Thyroid gland (tissue), 4 donors: ENCODE data around the gene SCARB1.

ENCODE experiments used
- CTCF ChIP-seq, 6 experiments: fragments of 200-600 bp in 3 of 6; fragments of 450-650 bp in 3 of 6; sonication (generic) in 3 of 6; IDR thresholded peaks; one replicate each; pipeline ENCODE4 v1.5.1; 2016 to 2019; ENCODE audit warnings: antibody characterized with exemption in 6 of 6, mild to moderate bottlenecking in 2 of 6, inconsistent platforms in 1 of 6, moderate library complexity in 1 of 6
- POLR2A ChIP-seq, 2 donors: fragments of 450-650 bp; IDR thresholded peaks; one replicate each; pipeline ENCODE4 v1.6.1; 2017; ENCODE audit warnings: antibody characterized with exemption in 2 of 2, mild to moderate bottlenecking in 2 of 2, moderate library complexity in 1 of 2

- TF ChIP-seq CTCF (IDR thresholded peaks at IDR 0.05) (no peak), POLR2A (IDR thresholded peaks at IDR 0.05) (no peak)
These were observed 101.3 kb downstream of the SCARB1 start for GRCh38 chr12:124762384-124762783.
